Keratinocyte (primary cell): ENCODE measurements around the gene IFT25. TPM values are rescaled to one million over a fixed set of nuclear protein-coding genes. Genes with fewer than 3 reads are reported as not detected.

ENCODE experiments used
- DNase-seq: peaks from one replicate; pipeline ENCODE4 v3.0.0-alpha.2; 2011; ENCODE audit warnings: low read depth, missing footprints, low spot score
- FAIRE-seq: peaks from 2 replicates; lab custom pipeline; 2011; peaks lifted over from hg19 to GRCh38; lab: Jason Lieb, UNC
- H2AFZ ChIP-seq: 2 replicates; pipeline ENCODE4 v1.6.0; 2012; ENCODE audit warnings: low read length, control low read depth, inconsistent platforms; ENCODE audit not compliant: control insufficient read depth
- H3K27ac ChIP-seq: 2 replicates; pipeline ENCODE4 v1.5.1; 2011; ENCODE audit warnings: low read length; ENCODE audit not compliant: control insufficient read depth, insufficient read depth
- H3K27me3 ChIP-seq: 3 replicates; pipeline ENCODE4 v1.6.0; 2011; ENCODE audit warnings: low read length; ENCODE audit not compliant: control insufficient read depth, insufficient read depth; ENCODE audit errors: extremely low read depth
- H3K36me3 ChIP-seq, 2 experiments: 2 replicates in 1 of 2; 3 replicates in 1 of 2; pipeline ENCODE4 v1.5.1; 2011; ENCODE audit warnings: low read length in 2 of 2, mild to moderate bottlenecking in 1 of 2; ENCODE audit not compliant: control insufficient read depth in 2 of 2, insufficient read depth in 2 of 2; ENCODE audit errors: extremely low read depth in 1 of 2
- H3K4me1 ChIP-seq: 3 replicates; pipeline ENCODE4 v1.5.1; 2011; ENCODE audit warnings: low read length; ENCODE audit not compliant: control insufficient read depth, insufficient read depth; ENCODE audit errors: extremely low read depth
- H3K4me2 ChIP-seq: 3 replicates; pipeline ENCODE4 v1.6.0; 2011; ENCODE audit warnings: low read depth, low read length; ENCODE audit not compliant: control insufficient read depth, insufficient read depth; ENCODE audit errors: extremely low read depth
- H3K4me3 ChIP-seq, 3 experiments: fragments of 200-600 bp in 1 of 3; sonication (generic) in 1 of 3; 2 replicates in 2 of 3; 3 replicates in 1 of 3; pipeline ENCODE4 v1.5.1; 2011 to 2016; ENCODE audit warnings: low read length in 3 of 3, mild to moderate bottlenecking in 3 of 3, control low read depth in 2 of 3, inconsistent platforms in 1 of 3, low read depth in 1 of 3, mixed read lengths in 1 of 3, mixed run types in 1 of 3, moderate library complexity in 1 of 3; ENCODE audit not compliant: control insufficient read depth in 2 of 3, insufficient read depth in 2 of 3; ENCODE audit errors: extremely low read depth in 1 of 3
- H3K79me2 ChIP-seq: 2 replicates; pipeline ENCODE4 v1.6.0; 2012; ENCODE audit warnings: low read length; ENCODE audit not compliant: control insufficient read depth, insufficient read depth
- H3K9ac ChIP-seq: 3 replicates; pipeline ENCODE4 v1.6.0; 2011; ENCODE audit warnings: low read length; ENCODE audit not compliant: control insufficient read depth, insufficient read depth; ENCODE audit errors: extremely low read depth
- H3K9me1 ChIP-seq: 3 replicates; pipeline ENCODE4 v1.6.0; 2011; ENCODE audit warnings: low read length; ENCODE audit not compliant: control insufficient read depth, insufficient read depth; ENCODE audit errors: extremely low read depth
- H3K9me3 ChIP-seq: 2 replicates; pipeline ENCODE4 v1.5.1; 2012; ENCODE audit warnings: low read depth, low read length; ENCODE audit not compliant: control insufficient read depth
- H4K20me1 ChIP-seq: 3 replicates; pipeline ENCODE4 v1.6.0; 2011; ENCODE audit warnings: low read length; ENCODE audit not compliant: control insufficient read depth, insufficient read depth; ENCODE audit errors: extremely low read depth
- EZH2 ChIP-seq: IDR thresholded peaks from one replicate; pipeline ENCODE4 v1.6.1; 2012; ENCODE audit warnings: inconsistent platforms, mild to moderate bottlenecking, low read length, moderate library complexity
- dilution Hi-C: fragments of 300-500 bp; cut with MboI; formaldehyde crosslinking; loops from one replicate; pipeline ENCODE4 v1.7.0; 2020; ENCODE audit warnings: low sequenced_read_pairs; ENCODE audit not compliant: extremely low pct_ligation_motif_present
- polyA plus RNA-seq, 5 experiments: library from polyadenylated mRNA; depleted of rRNA in 3 of 5; stranded (reverse) in 3 of 5; stranded (forward) in 1 of 5; unstranded in 1 of 5; fragments of >200 nt; gene quantifications; 1 replicate in 1 of 5; 2 replicates in 3 of 5; 3 replicates in 1 of 5; pipeline versions ENCODE4 v1.2.1 to v1.2.3, GENCODE V29; 2011 to 2012; ENCODE audit warnings: missing spikeins in 2 of 5, low read depth in 1 of 5, low replicate concordance in 1 of 5
- TF ChIP-seq, protein P1 (sequence below), 3 experiments: IDR thresholded peaks in 1 of 3; conservative IDR thresholded peaks in 1 of 3; optimal IDR thresholded peaks in 1 of 3; 2 replicates in 2 of 3; 3 replicates in 1 of 3; pipeline versions ENCODE3 to v1.5.1; 2011; ENCODE audit warnings: low read length in 3 of 3, mild to moderate bottlenecking in 3 of 3, moderate library complexity in 2 of 3, control low read depth in 1 of 3, inconsistent platforms in 1 of 3; ENCODE audit not compliant: insufficient read depth in 2 of 3; ENCODE audit errors: extremely low read depth in 1 of 3

The IFT25 gene
- polyA plus RNA-seq, 1 donor (not counting 4 experiments of a cell fraction or from before 2014, with no cell fraction given) = 64.3 TPM

DNA sequence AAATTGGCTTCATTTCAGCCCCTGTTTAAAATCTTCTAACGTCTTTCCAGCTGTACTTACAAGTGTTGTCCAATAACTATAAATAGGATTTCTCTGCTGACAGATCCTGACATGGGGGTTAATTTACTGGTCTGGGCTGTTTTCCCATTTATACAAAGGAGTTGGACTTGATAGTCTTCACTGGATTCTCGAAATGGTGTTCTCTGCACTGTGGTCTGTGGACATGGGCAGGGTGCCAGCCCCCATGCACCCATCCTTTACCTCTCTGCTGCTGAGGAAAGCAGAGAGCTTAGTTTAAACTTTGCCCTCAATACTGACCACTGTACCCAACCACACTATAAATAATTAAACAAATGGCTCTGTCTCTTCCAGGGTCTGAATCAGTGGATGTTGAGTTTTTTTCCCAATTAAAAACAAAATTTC, 46.3 kb downstream of the IFT25 start:
- Histone ChIP-seq H3K9ac (no peak overlapping the region), H2AFZ (no peak overlapping the region), H3K36me3 (no peaks in the 10 kb centered on the region), H3K4me3 (no peak overlapping the region), H3K79me2 (no peaks in the 10 kb centered on the region), H3K27ac (no peak overlapping the region), H3K9me1 (no peaks in the 10 kb centered on the region), H3K27me3 (no peaks in the 10 kb centered on the region), H3K9me3 (no peaks in the 10 kb centered on the region), H4K20me1 (no peaks in the 10 kb centered on the region), H3K4me2 (no peak overlapping the region), H3K4me1 (peaks cover 12% of the 10 kb centered on the region)
- dilution Hi-C loops = no loop called here
- DNase-seq (no peak), FAIRE-seq (no peak)
- TF ChIP-seq EZH2 = no peak
- TF ChIP-seq, protein P1, sequence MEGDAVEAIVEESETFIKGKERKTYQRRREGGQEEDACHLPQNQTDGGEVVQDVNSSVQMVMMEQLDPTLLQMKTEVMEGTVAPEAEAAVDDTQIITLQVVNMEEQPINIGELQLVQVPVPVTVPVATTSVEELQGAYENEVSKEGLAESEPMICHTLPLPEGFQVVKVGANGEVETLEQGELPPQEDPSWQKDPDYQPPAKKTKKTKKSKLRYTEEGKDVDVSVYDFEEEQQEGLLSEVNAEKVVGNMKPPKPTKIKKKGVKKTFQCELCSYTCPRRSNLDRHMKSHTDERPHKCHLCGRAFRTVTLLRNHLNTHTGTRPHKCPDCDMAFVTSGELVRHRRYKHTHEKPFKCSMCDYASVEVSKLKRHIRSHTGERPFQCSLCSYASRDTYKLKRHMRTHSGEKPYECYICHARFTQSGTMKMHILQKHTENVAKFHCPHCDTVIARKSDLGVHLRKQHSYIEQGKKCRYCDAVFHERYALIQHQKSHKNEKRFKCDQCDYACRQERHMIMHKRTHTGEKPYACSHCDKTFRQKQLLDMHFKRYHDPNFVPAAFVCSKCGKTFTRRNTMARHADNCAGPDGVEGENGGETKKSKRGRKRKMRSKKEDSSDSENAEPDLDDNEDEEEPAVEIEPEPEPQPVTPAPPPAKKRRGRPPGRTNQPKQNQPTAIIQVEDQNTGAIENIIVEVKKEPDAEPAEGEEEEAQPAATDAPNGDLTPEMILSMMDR (optimal IDR thresholded peaks at IDR 0.05 in 1 of 3, IDR thresholded peaks at IDR 0.05 in 1 of 3, conservative IDR thresholded peaks at IDR 0.05 in 1 of 3; ENCODE audit: extremely low read depth in 1 of 3, insufficient read depth in 2 of 3, low read length in 3 of 3) = no peak

DNA sequence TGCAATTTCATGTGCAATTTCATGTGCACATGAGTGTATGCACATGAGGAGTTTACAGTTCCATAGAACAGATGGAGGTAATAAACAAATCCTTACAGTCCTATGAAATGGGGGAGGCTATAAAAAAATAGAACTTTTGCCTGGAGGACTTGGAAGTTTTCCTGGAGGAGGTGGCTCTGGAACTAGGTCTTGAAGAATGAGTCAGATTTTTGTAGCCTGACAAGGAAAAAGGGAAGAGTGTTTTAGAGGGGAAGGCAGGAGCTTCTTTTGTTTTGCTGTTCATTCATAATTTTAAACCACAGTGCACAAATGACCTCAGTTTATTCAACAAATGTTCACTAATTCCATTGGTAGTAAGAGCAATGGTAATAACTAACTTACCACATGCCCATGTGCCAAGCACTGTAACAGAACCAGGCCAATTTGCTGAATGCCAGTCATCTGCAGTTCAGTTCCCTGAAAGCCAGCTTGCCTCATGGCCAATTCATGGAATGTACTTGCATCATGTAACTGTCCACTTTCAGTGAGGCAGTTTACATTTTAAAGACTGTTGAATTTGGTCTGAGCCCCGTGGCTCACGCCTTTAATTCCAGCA, 48.8 kb downstream of the IFT25 start:
- Histone ChIP-seq H4K20me1 (no peaks in the 10 kb centered on the region), H3K27ac (peak overlapping the region; percentile 42), H3K27me3 (no peaks in the 10 kb centered on the region), H3K9ac (peak overlapping the region; percentile 19), H3K9me1 (no peaks in the 10 kb centered on the region), H3K36me3 (no peaks in the 10 kb centered on the region), H2AFZ (peak overlapping the region; percentile 41), H3K79me2 (no peaks in the 10 kb centered on the region), H3K4me1 (peaks cover 12% of the 10 kb centered on the region), H3K9me3 (no peaks in the 10 kb centered on the region), H3K4me3 (no peak overlapping the region), H3K4me2 (peak overlapping the region; percentile 50)
- dilution Hi-C loops = no loop called here
- peak; percentile 84 for FAIRE-seq
- no peak for TF ChIP-seq EZH2
- TF ChIP-seq, protein P1 (optimal IDR thresholded peaks at IDR 0.05 in 1 of 3, IDR thresholded peaks at IDR 0.05 in 1 of 3, conservative IDR thresholded peaks at IDR 0.05 in 1 of 3; ENCODE audit: extremely low read depth in 1 of 3, insufficient read depth in 2 of 3, low read length in 3 of 3) = no peak
- DNase-seq = peak; percentile 48
